GM12864 (cell line): Measurements from ENCODE around the gene SELPLG.

ENCODE experiments used
- DNase-seq: peaks from one replicate; pipeline ENCODE4 v3.0.0-alpha.2; 2011; ENCODE audit warnings: low read depth
- H3K4me3 ChIP-seq: 2 replicates; pipeline ENCODE4 v1.5.1; 2011; ENCODE audit warnings: mild to moderate bottlenecking, low read depth, low read length, control low read depth
- TF ChIP-seq, protein P1 (sequence below): IDR thresholded peaks from 2 replicates; pipeline ENCODE4 v1.5.1; 2011; ENCODE audit warnings: low read depth, mild to moderate bottlenecking, moderate library complexity, low read length, control low read depth, inconsistent platforms; ENCODE audit errors: missing control alignments

Gene SELPLG

DNA sequence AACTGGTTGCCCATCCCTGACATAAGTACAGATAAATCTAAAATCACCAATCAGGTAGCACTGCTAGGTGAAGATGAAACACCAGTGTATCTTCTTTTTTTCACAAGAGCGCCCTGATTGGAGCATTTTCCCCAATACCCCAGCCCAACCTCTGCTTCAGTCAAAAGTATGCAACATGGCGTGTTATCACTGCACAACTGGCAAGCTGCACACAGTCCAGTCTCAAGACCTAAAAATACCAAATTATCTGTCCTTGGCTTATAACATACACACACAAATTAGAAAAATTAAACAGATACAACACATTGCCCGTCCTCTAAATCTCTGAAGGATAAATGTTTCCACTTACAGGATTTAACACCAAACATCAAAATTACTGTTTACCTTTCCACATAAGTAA lies 20.2 kb upstream of the SELPLG start:
- no peak overlapping the region for H3K4me3 ChIP-seq
- no peak for DNase-seq
- TF ChIP-seq, protein P1, sequence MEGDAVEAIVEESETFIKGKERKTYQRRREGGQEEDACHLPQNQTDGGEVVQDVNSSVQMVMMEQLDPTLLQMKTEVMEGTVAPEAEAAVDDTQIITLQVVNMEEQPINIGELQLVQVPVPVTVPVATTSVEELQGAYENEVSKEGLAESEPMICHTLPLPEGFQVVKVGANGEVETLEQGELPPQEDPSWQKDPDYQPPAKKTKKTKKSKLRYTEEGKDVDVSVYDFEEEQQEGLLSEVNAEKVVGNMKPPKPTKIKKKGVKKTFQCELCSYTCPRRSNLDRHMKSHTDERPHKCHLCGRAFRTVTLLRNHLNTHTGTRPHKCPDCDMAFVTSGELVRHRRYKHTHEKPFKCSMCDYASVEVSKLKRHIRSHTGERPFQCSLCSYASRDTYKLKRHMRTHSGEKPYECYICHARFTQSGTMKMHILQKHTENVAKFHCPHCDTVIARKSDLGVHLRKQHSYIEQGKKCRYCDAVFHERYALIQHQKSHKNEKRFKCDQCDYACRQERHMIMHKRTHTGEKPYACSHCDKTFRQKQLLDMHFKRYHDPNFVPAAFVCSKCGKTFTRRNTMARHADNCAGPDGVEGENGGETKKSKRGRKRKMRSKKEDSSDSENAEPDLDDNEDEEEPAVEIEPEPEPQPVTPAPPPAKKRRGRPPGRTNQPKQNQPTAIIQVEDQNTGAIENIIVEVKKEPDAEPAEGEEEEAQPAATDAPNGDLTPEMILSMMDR = no peak

DNA sequence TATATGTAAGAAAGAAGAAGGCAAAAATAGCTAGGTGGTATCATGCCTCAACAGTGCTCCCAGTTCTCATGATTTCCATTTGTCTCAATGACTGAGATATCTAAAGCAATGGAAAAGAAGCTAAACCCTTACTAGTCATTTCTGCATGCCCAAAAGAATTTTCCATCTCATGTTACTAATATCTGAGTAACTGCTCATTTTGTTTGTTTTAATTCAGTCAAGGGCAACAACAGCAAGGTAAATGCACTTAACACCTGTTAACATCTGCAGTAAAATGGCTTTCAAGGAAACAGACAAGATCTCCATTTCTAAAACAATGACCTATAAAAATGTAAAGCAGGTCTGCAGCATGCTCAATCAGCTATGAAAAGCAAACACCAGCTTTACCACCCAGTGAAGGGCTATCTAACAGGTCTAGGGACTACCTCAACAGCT lies 19.4 kb upstream of the SELPLG start:
- TF ChIP-seq, protein P1 = no peak
- no peak overlapping the region for H3K4me3 ChIP-seq
- DNase-seq = no peak

GRCh38 chr12:108650083-108650482 lies 16.4 kb upstream of the SELPLG start:
- TF ChIP-seq, protein P1 = no peak
- DNase-seq = no peak
- H3K4me3 ChIP-seq = no peak overlapping the region

DNA sequence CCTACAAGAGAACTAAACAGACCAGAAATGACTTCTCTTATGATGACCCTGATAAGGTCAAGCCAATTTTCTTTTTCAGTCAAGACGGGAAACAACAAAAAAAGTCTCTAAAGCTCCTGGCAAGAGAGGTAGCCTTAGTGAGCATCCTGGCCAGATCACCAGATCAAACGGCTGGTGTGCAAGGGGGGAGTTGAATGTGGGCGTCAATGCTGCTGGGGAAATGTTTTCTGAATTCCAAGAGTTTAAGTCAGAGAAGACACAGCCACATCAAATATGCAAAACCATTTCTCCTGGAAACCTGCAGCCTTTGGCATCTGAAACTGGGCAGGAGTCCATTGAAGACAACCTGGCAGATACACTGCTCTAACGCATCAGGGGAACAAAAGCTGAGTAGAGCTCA lies 16.0 kb upstream of the SELPLG start:
- H3K4me3 ChIP-seq = no peak overlapping the region
- no peak for DNase-seq
- TF ChIP-seq, protein P1 = no peak

- no peak for DNase-seq
These were observed 15.4 kb upstream of the SELPLG start for GRCh38 chr12:108649126-108649525.

GRCh38 chr12:108648371-108648770 lies 14.7 kb upstream of the SELPLG start:
- H3K4me3 ChIP-seq = no peak overlapping the region
- TF ChIP-seq, protein P1 = no peak
- no peak for DNase-seq

More at GRCh38 chr12:108649126-108649525, 15.4 kb upstream of the SELPLG start:
- H3K4me3 ChIP-seq = no peak overlapping the region
- TF ChIP-seq, protein P1 = no peak

DNA sequence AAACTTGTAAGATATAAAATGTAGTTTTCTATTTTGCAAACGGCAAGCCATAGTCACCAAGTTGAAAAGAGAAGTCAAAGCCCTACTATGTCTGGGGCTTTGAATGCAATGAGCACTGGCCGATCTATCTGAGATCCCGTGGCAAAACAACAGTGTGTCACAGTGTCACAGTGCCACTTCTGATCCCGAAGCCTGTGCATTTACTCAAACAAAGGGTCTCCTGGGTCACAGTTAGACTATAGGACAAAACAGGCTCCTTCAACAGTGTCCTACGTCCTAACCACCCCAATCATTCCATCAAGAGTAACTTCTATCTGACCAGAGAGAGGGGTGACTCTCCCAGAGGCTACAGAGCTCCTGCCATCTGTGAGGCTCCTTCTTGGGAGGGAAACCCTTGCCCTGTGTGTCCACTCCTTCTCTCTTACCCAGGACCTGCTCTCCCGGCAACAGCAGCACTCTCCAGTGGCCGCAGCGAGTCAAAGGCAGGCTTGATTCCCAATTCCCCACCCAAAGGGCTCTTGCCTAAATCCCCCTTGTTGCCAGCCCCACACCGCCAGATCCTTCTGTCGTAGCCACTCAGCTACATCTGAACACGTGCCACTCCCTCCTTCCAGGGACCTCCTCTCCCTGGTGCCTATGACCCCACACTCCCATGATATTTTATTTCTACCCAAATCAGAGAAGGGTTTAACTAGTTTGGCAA lies 14.0 kb upstream of the SELPLG start:
- TF ChIP-seq, protein P1 = no peak
- no peak for DNase-seq
- H3K4me3 ChIP-seq = no peak overlapping the region
